Measurements from ENCODE around the gene DACH2.
A peak's percentile ranks its signal among the peaks of the same experiment; 100 is the strongest.

The DACH2 gene

DNA sequence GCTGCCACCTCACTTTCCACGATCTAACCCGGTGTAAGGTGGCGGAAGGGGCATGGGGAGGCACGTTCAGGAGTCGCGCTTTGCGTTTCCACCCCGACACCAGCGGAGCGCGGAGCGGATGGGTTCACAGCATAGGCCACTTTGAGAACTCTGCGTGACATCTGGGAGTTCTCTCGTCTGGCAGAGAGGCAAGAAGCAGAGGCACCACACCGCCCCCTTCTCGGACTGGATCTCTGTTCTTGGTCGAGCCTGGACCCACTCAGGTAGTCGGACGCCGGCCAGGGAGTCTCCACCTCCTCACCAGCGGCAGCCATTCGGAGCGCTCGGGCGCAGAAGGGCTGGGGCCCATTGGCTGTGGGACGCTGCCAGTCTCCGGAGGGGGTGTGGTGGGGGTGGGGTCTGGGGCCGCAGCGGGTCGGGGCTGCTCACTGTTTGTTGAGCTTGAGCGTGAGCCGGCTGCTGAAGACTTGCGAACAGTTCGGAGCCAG, at the start of gene DACH2:
TSS of gene DACH2 (plus strand) at position 428 of the 488 bp plus-strand sequence.
- peak; percentile 52 for DNase-seq (ENCODE audit: low spot score)
- TF ChIP-seq CTCF (IDR thresholded peaks at IDR 0.05; ENCODE audit: extremely low read depth, missing control alignments): no peak

DNA sequence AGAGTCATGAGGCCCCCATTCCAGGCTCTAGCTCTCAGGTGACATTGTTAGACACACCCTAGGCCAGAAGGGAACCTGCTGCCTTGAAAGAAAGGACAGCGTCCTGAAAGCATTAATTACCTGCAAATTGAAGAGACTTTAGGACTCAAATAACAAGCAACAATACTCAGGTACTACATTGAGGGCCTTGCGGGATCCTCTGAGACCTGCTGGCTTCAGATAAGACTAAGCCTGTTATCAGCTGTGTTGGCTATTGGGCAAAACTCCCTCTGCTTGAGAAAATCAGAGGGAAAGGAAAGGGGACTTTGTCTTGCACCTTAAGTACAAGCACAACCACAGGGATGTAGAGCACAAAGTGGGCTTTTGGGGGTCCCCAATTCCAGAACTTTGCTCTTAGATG, 45.9 kb upstream of the DACH2 start:
- no peak for DNase-seq (ENCODE audit: low spot score)
- TF ChIP-seq CTCF (IDR thresholded peaks at IDR 0.05; ENCODE audit: extremely low read depth, missing control alignments): no peak

GRCh38 chrX:86103061-86103460, 45.2 kb upstream of the DACH2 start:
- no peak for TF ChIP-seq CTCF (IDR thresholded peaks at IDR 0.05; ENCODE audit: extremely low read depth, missing control alignments)
- no peak for DNase-seq (ENCODE audit: low spot score)

DNA sequence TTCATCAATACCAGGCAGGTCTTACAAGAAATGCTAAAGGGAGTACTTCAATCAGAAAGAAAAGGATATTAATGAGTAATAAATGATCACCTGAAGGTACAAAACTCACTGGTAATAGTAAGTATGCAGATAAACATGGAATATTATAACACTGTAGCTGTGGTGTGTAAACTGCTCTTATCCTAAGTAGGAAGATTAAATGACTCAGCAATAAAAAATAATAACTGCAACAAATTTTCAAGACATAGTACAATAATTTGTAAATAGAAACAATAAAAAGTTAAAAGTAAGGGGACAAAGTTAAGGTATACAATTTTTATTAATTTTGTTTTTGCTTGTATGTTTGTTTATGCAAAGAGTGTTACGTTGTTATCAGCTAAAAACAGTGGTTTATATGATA, 43.7 kb upstream of the DACH2 start:
- TF ChIP-seq CTCF (IDR thresholded peaks at IDR 0.05; ENCODE audit: extremely low read depth, missing control alignments): no peak
- DNase-seq (ENCODE audit: low spot score): no peak

GRCh38 chrX:86121916-86122315, 26.3 kb upstream of the DACH2 start:
- TF ChIP-seq CTCF (IDR thresholded peaks at IDR 0.05; ENCODE audit: extremely low read depth, missing control alignments): no peak
- no peak for DNase-seq (ENCODE audit: low spot score)

GRCh38 chrX:86133761-86134160, 14.5 kb upstream of the DACH2 start:
- peak; percentile 25 for TF ChIP-seq CTCF (IDR thresholded peaks at IDR 0.05; ENCODE audit: extremely low read depth, missing control alignments)
- DNase-seq (ENCODE audit: low spot score): no peak

DNA sequence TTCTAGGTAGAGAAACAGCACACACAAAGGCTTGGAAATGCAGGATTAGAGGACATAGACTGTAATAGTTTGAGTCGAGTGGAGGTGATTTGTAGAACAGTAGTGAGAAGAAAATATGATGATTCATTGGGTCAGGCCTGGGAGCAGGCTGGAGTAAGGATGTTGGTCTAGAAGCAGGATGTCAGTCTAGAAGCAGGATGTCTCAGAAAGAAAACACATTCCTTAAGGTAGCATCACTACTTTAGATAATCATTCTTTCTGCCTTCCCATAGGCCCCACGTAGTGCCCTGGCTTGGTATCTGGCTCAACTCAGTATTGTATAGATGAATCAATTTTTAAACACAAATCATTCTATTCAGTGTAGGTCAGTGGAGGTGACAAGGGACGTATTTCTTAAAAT, 11.2 kb upstream of the DACH2 start:
- no peak for TF ChIP-seq CTCF (IDR thresholded peaks at IDR 0.05; ENCODE audit: extremely low read depth, missing control alignments)
- no peak for DNase-seq (ENCODE audit: low spot score)

Measured in GM20000 (cell line).